ENCODE data around the gene SPATA17. TPM values are rescaled to one million over a fixed set of nuclear protein-coding genes. Genes with fewer than 3 reads are reported as not detected.

The SPATA17 gene
- total RNA-seq, 1 experiment from 2014 or later = 5.0 TPM

DNA sequence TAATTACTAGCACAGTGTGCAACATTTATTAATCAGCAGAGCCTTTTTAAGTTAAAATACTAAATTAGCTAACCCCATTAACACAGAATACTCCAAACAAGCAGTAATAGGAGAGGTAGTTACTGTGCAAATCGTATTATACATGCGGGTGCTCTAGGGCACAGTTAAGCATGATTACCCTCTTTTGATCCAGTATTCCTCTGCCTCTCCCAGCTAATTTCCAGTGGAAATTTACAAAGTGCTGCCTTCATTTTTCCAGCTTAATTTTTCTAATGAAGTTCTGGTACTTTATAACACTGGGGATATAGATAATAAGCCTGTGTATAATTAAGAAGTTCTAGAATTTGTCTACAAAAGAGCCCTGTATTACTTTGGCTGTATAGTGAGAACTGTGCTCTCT, 159.9 kb downstream of the SPATA17 start:
- no peak for DNase-seq (ENCODE audit: low read depth)
- in situ Hi-C loops (cut with HindIII; ENCODE audit: low pct_unique_long_range_greater_than_20kb, low sequenced_read_pairs) = no loop called here

DNA sequence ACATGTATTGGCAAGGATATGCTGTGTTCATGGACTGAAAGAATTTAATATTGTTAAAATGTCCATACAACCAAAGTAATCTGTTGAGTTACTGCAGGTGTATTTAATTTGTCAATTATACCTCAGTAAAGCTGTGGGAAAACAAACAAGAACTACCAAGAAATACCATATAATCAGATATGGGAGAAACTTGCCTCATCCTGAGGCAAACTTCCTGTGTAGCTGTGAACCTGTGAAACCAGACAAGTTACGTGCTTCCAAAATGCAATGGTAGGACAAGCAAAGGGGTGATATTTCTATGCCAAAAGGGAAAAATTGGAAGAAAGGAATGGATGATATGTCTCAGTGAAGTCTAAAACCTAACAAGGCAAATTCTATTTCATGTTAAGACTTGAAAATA, 174.6 kb downstream of the SPATA17 start:
- in situ Hi-C loops (cut with HindIII; ENCODE audit: low pct_unique_long_range_greater_than_20kb, low sequenced_read_pairs) = no loop called here
- DNase-seq (ENCODE audit: low read depth) = no peak

DNA sequence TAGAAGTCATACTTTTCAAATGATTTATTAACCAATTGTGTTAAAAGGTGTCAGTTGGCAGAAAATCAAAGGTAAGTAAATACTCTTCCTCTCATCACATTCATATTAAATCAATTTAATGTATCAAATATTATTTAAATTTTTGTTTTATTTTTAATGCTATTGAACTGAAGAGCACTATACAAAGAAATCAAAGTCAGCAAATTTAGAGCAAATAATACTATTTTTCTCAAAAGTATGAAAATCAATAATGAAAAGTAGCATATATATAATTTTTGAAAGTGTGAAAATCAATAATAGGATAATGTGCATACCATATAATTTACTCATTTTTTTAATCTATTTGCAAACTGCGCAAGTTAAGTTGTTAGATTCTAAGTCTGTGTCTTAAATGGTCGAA, 181.0 kb downstream of the SPATA17 start:
- DNase-seq (ENCODE audit: low read depth) = no peak
- in situ Hi-C loops (cut with HindIII; ENCODE audit: low pct_unique_long_range_greater_than_20kb, low sequenced_read_pairs) = no loop called here

DNA sequence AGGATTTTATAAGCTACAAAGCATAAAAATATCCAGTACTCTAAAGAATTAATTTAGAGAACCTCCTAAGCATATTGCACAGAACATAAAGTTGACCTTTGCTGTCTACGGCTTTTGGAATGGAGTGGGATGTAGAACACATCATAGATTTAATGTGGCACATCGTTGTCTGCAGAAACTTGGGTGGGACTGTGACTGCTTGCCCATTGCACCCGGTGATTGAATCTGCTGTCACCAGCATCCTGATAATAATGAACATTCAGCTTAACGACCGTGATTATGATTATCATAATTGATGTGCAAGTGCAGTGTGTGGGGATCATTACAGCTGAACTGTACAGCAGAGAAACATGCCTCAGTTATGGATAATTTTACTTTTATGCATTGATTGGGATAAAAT, 181.9 kb downstream of the SPATA17 start:
- in situ Hi-C loops (cut with HindIII; ENCODE audit: low pct_unique_long_range_greater_than_20kb, low sequenced_read_pairs) = no loop called here
- DNase-seq (ENCODE audit: low read depth) = no peak

DNA sequence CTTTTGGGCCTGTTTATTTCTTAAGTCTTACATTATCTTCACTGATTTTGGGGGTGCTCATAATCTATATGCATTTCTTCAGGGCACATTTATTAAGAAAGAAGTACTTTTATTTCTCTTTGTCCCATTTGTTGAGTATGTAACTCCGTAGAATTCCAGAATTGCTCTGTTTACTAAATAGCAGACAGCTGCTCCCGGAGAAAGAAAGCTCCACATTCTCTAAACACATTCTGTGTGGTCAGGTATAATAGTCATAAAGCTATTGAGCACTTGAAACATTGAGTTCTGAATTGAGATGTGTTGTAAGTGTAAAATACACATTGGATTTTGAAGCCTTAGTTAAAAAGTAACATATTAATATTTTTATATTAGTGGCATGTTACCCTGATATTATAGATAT, 206.5 kb downstream of the SPATA17 start:
- no peak for DNase-seq (ENCODE audit: low read depth)
- in situ Hi-C loops (cut with HindIII; ENCODE audit: low pct_unique_long_range_greater_than_20kb, low sequenced_read_pairs) = no loop called here

DNA sequence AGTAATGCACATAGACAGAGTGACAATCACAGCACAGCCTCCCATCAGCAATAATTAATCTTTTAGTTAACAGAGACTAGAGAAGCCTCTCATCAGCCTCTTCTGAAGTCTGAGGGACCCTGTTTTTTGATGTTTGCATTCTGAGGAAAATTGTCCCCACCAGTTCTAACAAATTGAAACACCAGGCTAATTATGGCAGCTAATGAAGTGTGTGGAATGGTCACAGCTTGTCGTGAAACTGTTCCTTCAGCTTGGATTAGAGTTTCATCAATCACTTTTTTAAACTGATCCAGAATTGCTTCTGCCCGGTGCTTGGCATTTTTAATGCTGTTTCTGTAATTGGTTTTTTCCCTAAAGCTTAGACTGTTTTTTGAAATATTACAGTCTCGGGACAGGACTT, 208.0 kb downstream of the SPATA17 start:
- no peak for DNase-seq (ENCODE audit: low read depth)
- in situ Hi-C loops (cut with HindIII; ENCODE audit: low pct_unique_long_range_greater_than_20kb, low sequenced_read_pairs) = no loop called here

DNA sequence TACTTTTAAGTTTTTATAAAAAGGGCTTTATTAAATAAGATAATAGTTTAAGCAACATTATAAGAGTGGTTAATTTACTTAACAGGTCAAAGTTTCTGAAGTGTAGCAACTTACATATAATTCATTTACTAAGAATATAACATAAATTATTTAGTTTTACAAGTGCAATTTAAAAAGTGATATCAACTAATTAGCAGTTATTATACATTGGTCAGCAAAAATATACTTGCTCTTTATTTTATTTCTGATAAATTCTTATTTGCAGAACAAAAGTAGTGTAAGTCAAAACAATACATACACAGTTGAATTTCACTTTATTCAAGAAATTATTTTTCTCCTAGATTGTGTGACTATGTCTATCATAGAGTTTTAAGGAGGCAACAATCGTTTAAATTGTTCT, 215.6 kb downstream of the SPATA17 start:
- in situ Hi-C loops (cut with HindIII; ENCODE audit: low pct_unique_long_range_greater_than_20kb, low sequenced_read_pairs) = no loop called here
- no peak for DNase-seq (ENCODE audit: low read depth)

DNA sequence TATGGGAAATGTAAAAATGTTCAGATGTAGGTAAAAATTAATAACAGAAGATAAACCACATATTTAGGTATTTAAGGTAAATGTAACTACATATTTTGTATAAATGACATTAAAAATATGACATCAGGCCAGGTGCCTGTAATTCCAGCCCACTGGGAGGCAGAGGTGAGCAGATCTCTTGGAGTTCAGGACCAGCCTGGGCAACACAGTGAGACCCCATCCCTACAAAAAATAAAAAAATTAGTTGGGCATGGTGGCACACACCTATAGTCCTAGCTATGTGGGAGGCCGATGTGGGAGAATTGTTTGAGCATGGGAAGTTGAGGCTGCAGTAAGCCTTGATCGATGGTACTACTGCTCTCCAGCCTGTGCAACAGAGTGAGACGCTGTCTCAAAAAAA, 216.5 kb downstream of the SPATA17 start:
- DNase-seq (ENCODE audit: low read depth) = no peak
- in situ Hi-C loops (cut with HindIII; ENCODE audit: low pct_unique_long_range_greater_than_20kb, low sequenced_read_pairs) = no loop called here

DNA sequence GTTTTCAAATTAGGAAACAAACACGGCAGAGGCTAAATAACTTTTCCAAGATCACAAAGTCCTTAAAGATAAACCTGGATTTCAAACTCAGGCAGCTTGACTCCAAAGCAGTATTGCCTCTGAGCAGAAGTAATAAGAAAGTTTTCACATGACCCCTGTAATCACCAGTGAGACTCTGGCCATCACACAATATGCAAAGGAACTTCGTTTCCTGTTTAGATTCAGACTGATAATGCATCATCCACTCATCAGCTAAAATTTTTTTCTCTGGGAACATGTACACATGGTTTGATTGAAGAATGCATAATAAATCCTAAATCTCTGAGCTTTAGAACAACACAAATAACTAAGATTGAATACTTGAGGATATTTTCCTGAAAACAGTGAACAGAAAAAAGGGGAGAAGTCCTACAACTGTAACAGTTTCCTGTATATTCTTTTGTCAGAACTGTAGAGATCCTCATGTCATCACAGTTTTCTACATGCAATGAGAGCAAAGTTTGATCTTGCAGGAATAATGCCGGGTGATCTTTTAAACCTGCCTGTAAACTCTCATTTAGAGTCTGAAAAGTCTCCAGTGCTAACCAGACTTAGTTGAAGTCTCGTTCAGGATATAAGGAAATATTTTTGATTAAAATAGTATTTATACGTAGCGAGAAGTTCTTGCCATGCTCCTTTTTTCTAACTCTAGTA, 225.3 kb downstream of the SPATA17 start:
- in situ Hi-C loops (cut with HindIII; ENCODE audit: low pct_unique_long_range_greater_than_20kb, low sequenced_read_pairs) = no loop called here
- no peak for DNase-seq (ENCODE audit: low read depth)

DNA sequence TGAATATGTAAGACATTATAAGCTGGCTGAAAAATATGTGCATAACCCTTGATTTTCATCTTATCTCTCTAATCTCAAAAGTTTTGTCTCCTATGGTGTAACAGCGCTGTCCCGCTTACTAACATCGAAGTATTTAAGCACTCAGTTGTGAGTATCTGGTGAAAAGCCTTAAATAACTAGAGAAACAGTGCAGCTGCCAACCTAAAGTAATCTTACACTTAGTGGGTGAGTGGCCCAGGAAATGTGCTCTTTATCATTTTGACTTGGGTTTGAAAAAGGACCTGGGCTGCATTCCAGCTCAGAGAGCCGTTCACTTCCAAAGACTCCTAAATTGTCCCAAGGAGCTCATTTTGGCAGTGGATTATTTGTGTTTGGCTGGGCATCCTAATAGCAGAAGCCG, 225.9 kb downstream of the SPATA17 start:
- in situ Hi-C loops (cut with HindIII; ENCODE audit: low pct_unique_long_range_greater_than_20kb, low sequenced_read_pairs) = no loop called here
- DNase-seq (ENCODE audit: low read depth) = no peak

DNA sequence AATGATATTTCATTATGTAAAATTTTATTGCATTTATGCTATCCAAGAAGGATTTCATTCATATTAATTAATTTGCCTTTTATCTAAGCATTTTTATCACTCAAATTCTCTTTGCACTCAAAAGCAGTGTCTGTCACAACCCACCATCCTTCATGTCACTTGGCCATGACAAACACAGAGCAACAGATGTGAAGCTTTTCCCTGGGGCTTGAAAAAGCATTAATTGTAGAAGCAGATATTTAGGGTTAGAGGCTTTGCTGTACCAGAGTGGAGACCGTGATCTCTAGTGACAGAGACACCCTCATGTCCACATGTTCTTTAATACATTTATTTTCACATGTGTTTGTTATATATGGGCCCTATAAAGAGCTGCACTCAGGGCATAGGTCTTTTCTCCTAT, 230.5 kb downstream of the SPATA17 start:
- in situ Hi-C loops (cut with HindIII; ENCODE audit: low pct_unique_long_range_greater_than_20kb, low sequenced_read_pairs) = no loop called here

DNA sequence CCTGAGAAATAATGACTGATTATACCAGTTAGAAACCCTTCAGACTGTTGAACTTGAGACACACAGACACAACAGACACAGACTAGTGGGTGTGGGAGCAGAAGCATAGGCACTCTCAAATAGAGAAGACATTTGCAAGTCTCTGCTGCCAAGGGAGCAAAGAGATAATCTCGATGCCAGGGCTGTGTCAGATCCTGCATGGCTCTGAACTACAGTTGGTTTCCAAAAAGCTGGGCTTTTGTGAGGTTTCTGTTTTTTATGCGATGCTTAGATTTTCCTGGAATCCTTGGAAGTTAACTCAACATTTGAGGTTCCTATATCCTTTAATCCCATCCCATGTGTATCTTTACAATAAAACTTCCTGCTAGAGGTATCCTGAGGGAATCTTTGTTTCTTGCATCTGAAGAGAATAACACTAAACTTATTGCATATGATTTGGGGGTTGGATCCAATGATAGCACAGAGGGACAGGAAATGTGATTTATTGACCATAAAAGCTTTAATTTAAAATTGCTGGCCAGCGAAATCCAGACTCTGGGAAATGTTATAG, 236.4 kb downstream of the SPATA17 start:
- in situ Hi-C loops (cut with HindIII; ENCODE audit: low pct_unique_long_range_greater_than_20kb, low sequenced_read_pairs) = no loop called here
- DNase-seq (ENCODE audit: low read depth) = no peak

More for the DNA sequence above, 230.5 kb downstream of the SPATA17 start:
- DNase-seq (ENCODE audit: low read depth) = no peak

DNA sequence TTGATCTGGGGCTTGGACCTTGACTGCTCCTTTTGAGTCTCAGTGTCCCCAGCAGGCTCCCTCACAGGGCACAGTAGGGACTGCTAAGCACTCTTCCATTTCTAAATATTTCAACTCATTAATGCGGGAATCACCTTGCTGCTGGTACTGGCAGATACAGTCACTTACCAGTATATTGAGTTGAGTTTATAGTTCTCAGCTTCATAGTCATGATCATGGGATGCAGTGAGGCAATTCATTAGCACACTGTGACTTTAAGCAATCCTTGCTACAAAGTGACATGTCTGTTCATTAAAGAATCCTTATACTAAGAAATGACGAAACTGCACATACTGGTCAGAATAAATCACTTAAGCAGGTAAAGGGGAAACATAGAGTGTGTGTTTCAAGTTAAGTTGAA, 240.8 kb downstream of the SPATA17 start:
- no peak for DNase-seq (ENCODE audit: low read depth)
- in situ Hi-C loops (cut with HindIII; ENCODE audit: low pct_unique_long_range_greater_than_20kb, low sequenced_read_pairs) = no loop called here

DNA sequence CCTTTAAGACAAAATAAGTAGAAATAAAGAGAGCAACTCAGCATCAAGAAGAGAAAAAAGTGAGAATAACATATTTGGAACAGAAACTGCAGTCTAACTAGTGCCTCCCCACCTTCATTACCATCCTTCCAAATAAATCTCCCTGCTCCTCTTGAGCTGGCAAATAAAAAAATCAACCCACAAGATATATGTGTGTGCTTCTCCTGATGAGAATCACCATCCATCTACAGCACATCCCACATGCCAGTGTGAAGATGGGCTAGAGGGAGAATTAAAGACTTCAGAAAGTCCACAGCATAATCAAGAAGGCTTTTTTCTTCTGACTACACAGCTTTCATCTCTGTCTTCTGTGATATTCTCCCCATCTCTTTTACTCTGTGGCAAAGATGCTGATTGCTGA, 244.1 kb downstream of the SPATA17 start:
- in situ Hi-C loops (cut with HindIII; ENCODE audit: low pct_unique_long_range_greater_than_20kb, low sequenced_read_pairs) = no loop called here
- no peak for DNase-seq (ENCODE audit: low read depth)

DNA sequence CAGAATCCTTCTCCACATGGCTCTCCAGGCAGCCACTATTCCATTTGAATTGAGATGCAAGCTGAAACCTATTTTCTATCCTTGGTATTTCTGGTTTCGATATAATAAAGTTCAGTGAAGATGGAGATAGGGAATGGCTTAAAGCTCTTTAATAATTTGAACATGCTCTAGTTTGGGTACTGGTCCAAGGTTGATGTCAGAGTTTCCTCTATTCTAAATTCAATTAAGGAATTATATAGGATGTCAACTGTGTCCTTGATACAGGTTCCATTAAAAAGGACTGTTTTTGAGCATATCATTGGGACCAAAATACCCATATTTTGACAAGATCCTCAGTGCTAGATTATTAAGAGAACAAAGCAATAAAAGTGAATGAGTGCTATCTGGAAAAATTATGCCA, 245.3 kb downstream of the SPATA17 start:
- no peak for DNase-seq (ENCODE audit: low read depth)

DNA sequence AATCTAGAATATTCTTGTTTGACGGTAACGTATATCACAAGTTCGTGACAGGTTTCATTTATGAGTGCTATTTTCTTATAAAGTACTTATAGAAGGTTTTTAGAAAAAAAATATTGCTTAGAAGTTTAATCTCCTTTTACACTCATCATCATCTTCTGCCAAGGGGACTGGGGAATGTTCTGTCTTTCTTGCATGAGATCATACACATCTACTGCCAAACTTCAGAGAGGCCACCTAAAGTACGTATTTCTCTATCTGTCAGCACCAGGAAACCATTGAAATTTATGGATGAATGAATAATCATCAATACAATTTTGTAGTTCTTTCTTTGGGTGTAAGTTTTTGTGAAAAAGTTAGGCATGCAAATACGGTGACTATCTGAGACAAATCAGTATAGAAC, 245.8 kb downstream of the SPATA17 start:
- no peak for DNase-seq (ENCODE audit: low read depth)
- in situ Hi-C loops (cut with HindIII; ENCODE audit: low pct_unique_long_range_greater_than_20kb, low sequenced_read_pairs) = no loop called here

More for the DNA sequence above, 245.3 kb downstream of the SPATA17 start:
- in situ Hi-C loops (cut with HindIII; ENCODE audit: low pct_unique_long_range_greater_than_20kb, low sequenced_read_pairs) = no loop called here

DNA sequence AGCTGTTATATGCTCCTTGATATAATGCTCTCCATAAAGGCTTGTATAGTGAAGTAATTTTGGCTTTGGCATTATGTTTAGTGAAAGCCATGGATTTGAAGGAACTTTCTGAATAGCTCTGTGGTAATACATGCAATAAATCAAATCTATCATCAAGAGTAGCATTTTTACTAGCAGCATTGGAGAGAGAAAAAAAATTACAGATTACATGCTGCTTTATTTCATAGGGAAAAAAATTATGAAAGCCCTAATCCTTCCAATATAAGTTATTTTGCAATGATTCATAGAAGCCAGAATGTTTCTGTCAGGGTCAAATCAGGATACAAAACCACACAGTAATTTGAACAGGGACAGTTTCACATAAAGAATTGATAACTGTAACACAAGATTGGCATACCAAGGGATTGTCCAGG, 250.0 kb downstream of the SPATA17 start:
- no peak for DNase-seq (ENCODE audit: low read depth)
- in situ Hi-C loops (cut with HindIII; ENCODE audit: low pct_unique_long_range_greater_than_20kb, low sequenced_read_pairs) = no loop called here

DNA sequence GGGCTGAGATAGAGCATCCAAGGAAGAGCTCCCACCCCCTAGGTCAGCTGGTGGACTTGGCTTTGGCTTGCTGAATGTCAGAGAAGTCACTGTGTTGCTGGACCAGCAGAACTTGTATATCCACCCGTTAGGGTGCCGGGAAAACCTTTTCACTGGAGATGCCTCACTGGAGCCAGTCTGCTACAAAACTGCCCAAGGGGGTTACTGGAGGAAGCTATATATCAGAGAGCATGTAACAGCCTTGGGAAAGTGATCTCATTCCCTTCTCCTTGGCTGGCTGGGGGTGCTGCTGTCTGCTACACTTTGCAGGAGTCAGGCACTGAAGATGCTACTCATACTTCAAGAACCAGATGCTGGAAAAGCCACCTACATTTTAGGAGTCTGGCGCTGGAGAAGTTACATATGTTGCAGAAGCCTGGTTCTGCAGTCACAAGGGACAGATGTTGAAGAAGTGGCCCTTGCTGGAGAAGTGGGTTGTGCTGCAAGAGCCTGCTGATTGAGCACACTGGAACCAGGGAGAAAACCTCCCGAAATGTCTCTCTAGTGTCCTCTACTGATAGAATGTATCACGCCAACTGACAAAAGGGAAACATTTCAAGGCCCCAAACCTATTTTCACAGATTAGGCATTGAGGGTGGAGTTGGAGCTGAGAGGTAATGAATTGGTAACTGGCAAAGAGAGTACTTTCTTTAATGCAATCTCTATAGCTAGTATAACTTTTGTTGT, 250.6 kb downstream of the SPATA17 start:
- in situ Hi-C loops (cut with HindIII; ENCODE audit: low pct_unique_long_range_greater_than_20kb, low sequenced_read_pairs) = no loop called here
- DNase-seq (ENCODE audit: low read depth) = no peak

DNA sequence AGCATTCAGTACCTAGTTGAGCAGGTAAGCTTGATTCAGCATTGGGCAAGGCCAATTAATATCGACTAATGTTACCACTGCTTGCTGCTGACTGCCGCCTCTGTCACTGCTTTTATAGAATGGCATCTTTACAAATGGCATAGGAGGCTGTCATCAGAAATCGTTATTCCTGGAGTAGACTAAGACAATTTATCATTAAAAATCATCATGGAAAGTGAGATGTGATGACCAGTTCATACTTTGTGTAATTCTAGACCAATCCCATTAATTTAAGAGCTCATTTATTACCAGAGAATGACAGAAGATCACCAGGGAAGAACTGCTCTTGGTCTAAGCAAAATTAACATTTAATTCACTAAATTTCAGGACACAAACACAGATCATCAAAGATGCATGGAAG, 254.0 kb downstream of the SPATA17 start:
- DNase-seq (ENCODE audit: low read depth) = no peak
- in situ Hi-C loops (cut with HindIII; ENCODE audit: low pct_unique_long_range_greater_than_20kb, low sequenced_read_pairs) = no loop called here

DNA sequence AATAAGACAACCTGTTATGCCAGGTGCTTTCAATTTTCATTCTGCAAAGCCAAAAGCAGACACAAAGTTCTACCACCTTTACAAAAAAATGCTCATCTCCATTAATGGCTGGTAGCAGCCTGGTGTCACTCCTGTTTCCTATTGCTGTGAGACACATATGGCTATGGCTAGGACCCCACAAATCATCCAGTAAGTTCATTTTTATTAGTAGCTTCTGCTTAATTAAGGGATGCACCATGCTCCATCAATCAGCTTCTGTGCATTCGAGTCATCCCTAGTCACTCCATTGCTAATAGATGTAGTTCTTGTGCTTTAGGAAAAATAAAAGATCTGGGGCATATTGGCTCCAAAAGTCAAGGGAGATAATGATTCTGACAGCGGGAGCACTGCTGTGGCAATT, 257.2 kb downstream of the SPATA17 start:
- no peak for DNase-seq (ENCODE audit: low read depth)
- in situ Hi-C loops (cut with HindIII; ENCODE audit: low pct_unique_long_range_greater_than_20kb, low sequenced_read_pairs) = no loop called here

Data from Caki2 (cell line).